NB4 (cell line): ENCODE results near the gene MB21D2.
"Not testable (repeated sequence)": the region's sequence is repeated elsewhere in the genome, so short reads cannot be mapped to it uniquely, and the experiment has no call there.

Experiments used
- DNase-seq: peaks from one replicate; pipeline ENCODE4 v3.0.0; 2010; ENCODE audit warnings: low read depth
- H3K4me3 ChIP-seq: one replicate; pipeline ENCODE4 v1.5.1; 2011; ENCODE audit warnings: mild to moderate bottlenecking, low read depth, low read length, moderate library complexity
- CTCF ChIP-seq: IDR thresholded peaks from one replicate; pipeline ENCODE4 v1.5.1; 2012; ENCODE audit warnings: low read depth, low read length
- MYC ChIP-seq: IDR thresholded peaks from 2 replicates; pipeline ENCODE4 v1.6.1; 2011; ENCODE audit warnings: low read depth, low read length
- POLR2A ChIP-seq: IDR thresholded peaks from 2 replicates; pipeline ENCODE4 v1.6.1; 2011; ENCODE audit warnings: mild to moderate bottlenecking; ENCODE audit not compliant: insufficient read length; ENCODE audit errors: extremely low read depth
- TF ChIP-seq, protein P1 (sequence below): IDR thresholded peaks from 2 replicates; pipeline ENCODE4 v1.6.1; 2011; ENCODE audit warnings: low read depth, low read length

MB21D2 gene

DNA sequence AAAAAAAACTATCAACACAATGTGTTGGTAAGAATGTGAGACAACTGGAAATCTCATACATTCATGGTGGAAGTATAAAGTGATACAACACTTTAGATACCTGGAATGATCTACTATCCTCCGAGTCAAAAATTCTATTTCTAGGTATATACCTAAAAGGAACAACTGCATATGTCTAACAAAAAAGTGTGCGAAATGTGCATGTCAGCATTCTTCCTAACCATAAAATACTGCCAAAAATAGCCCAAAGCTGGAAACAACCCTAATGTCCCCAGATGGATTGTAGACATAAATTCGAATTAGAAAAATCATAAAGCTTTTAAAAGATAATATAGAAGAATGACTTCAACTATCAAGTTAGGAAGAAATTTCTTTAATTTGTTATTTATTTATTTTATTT is 139.1 kb downstream of the MB21D2 start:
- no peak overlapping the region for H3K4me3 ChIP-seq
- TF ChIP-seq POLR2A (no peak), MYC (no peak)
- TF ChIP-seq, protein P1, sequence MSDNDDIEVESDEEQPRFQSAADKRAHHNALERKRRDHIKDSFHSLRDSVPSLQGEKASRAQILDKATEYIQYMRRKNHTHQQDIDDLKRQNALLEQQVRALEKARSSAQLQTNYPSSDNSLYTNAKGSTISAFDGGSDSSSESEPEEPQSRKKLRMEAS = no peak
- DNase-seq = no peak

- H3K4me3 ChIP-seq, DNase-seq: not testable (repeated sequence)
These were observed 143.3 kb downstream of the MB21D2 start for GRCh38 chr3:192774341-192774740.

GRCh38 chr3:192772240-192772894 is 145.3 kb downstream of the MB21D2 start:
- peak; percentile 20 for DNase-seq
- TF ChIP-seq CTCF = peak; percentile 41
- no peak for TF ChIP-seq POLR2A
- no peak overlapping the region for H3K4me3 ChIP-seq

- TF ChIP-seq POLR2A = no peak
- no peak for TF ChIP-seq MYC
- TF ChIP-seq, protein P1 = no peak
- TF ChIP-seq CTCF = no peak
- no peak overlapping the region for H3K4me3 ChIP-seq
- no peak for DNase-seq
These were observed 159.0 kb downstream of the MB21D2 start for GRCh38 chr3:192758654-192759053.

GRCh38 chr3:192751148-192751547 is 166.5 kb downstream of the MB21D2 start:
- no peak for TF ChIP-seq POLR2A
- TF ChIP-seq CTCF = no peak
- TF ChIP-seq MYC = no peak
- TF ChIP-seq, protein P1 = no peak
- H3K4me3 ChIP-seq = no peak overlapping the region
- no peak for DNase-seq

DNA sequence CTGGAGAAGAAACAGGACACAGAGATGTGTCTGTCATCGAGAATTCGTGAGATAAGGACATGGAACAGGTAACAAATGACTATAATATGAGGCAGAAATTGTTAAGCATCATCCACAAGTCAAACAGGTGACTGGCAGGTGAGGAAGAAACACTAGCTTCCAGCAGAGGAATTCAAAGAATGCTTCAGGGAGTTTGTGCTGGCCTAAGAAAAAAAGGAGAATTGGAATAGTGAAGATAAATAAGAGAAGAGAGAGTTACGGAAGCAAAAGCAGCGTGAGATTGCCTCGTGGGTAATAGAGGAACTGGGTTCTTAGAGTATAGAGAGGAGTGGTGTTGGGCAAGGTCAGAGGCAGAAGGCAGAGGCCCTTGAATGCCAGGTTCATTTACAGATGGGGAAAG is 167.5 kb downstream of the MB21D2 start:
- no peak for TF ChIP-seq MYC
- TF ChIP-seq POLR2A = no peak
- no peak for TF ChIP-seq CTCF
- TF ChIP-seq, protein P1 = no peak
- no peak overlapping the region for H3K4me3 ChIP-seq
- peak; percentile 14 for DNase-seq

GRCh38 chr3:192747746-192748145 is 169.9 kb downstream of the MB21D2 start:
- no peak overlapping the region for H3K4me3 ChIP-seq
- no peak for DNase-seq
- TF ChIP-seq MYC (no peak), POLR2A (no peak), CTCF (no peak)
- TF ChIP-seq, protein P1 = no peak
